Osteoblast (primary cell): Measurements from ENCODE around the gene EXOC3. TPM values are rescaled to one million over a fixed set of nuclear protein-coding genes. Genes with fewer than 3 reads are reported as not detected.

Experiments used
- DNase-seq: peaks from one replicate; pipeline ENCODE4 v3.0.0; 2011; ENCODE audit warnings: low spot score, mixed read lengths; ENCODE audit not compliant: insufficient read length; ENCODE audit errors: missing footprints
- H2AFZ ChIP-seq: 2 replicates; pipeline ENCODE4 v1.6.0; 2011; ENCODE audit warnings: mild to moderate bottlenecking, low read length
- H3K27ac ChIP-seq: 2 replicates; pipeline ENCODE4 v1.5.1; 2011; ENCODE audit warnings: mild to moderate bottlenecking, low read depth, low read length, moderate library complexity
- H3K27me3 ChIP-seq: 2 replicates; pipeline ENCODE4 v1.6.0; 2012; ENCODE audit warnings: mild to moderate bottlenecking, control low read depth, inconsistent platforms, low read length, moderate library complexity; ENCODE audit not compliant: insufficient read depth
- H3K36me3 ChIP-seq: 2 replicates; pipeline ENCODE4 v1.5.1; 2011; ENCODE audit warnings: mild to moderate bottlenecking, low read length, control low read depth, moderate library complexity; ENCODE audit not compliant: insufficient read depth
- H3K4me1 ChIP-seq: 2 replicates; pipeline ENCODE4 v1.5.1; 2011; ENCODE audit warnings: mild to moderate bottlenecking, low read length, control low read depth, moderate library complexity; ENCODE audit not compliant: insufficient read depth
- H3K4me2 ChIP-seq: 2 replicates; pipeline ENCODE4 v1.6.0; 2011; ENCODE audit warnings: mild to moderate bottlenecking, low read length; ENCODE audit not compliant: insufficient read depth
- H3K4me3 ChIP-seq: fragments of 200-600 bp; sonication (generic); 3 replicates; pipeline ENCODE4 v1.5.1; 2012; ENCODE audit warnings: mild to moderate bottlenecking, low read length, inconsistent platforms; ENCODE audit not compliant: insufficient read depth
- H3K79me2 ChIP-seq: 2 replicates; pipeline ENCODE4 v1.6.0; 2012; ENCODE audit warnings: mild to moderate bottlenecking, low read length, control low read depth, inconsistent platforms; ENCODE audit not compliant: insufficient read depth
- H3K9me3 ChIP-seq: 2 replicates; pipeline ENCODE4 v1.5.1; 2011; ENCODE audit warnings: low read depth, low read length, control low read depth
- H4K20me1 ChIP-seq: 2 replicates; pipeline ENCODE4 v1.6.0; 2012; ENCODE audit warnings: mild to moderate bottlenecking, low read length, control low read depth; ENCODE audit not compliant: insufficient read depth
- total RNA-seq: library from RNA; depleted of rRNA; stranded (reverse); fragments of >200 nt; gene quantifications from 2 replicates; pipeline ENCODE4 v1.2.3, GENCODE V29; 2012
- TF ChIP-seq, protein P1 (sequence below): IDR thresholded peaks from 2 replicates; pipeline ENCODE4 v1.5.1; 2011; ENCODE audit warnings: mild to moderate bottlenecking, low read depth, low read length, moderate library complexity; ENCODE audit errors: extremely low read depth

Gene EXOC3
- total RNA-seq, 1 donor: 49.2 TPM

DNA sequence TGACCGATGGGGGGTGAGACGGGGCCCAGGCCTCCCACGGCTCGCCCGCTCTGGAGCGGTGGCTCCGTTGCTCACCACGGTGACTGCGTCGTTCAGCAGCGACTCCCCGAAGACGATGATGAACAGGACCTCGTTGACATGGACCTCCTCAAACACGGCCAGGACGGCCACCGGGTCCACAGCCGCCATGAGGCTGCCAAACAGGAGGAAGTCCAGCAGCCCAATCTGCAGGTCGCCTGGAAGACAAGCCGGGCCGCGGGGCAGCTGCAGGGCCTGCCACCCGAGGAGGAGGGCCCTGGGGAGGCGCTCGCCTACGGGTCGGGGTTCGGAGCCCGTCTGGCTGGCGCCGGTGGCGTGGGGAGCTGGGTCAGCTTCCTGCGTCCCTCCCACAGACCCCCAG is 45.3 kb downstream of the EXOC3 start:
- Histone ChIP-seq H3K27me3 (peaks cover 3% of the 10 kb centered on the region), H3K4me2 (no peak overlapping the region), H3K9me3 (no peaks in the 10 kb centered on the region), H3K4me3 (no peak overlapping the region), H3K79me2 (no peaks in the 10 kb centered on the region), H4K20me1 (no peaks in the 10 kb centered on the region), H3K27ac (no peak overlapping the region), H3K4me1 (no peaks in the 10 kb centered on the region), H3K36me3 (no peaks in the 10 kb centered on the region), H2AFZ (no peak overlapping the region)
- DNase-seq: no peak
- TF ChIP-seq, protein P1, sequence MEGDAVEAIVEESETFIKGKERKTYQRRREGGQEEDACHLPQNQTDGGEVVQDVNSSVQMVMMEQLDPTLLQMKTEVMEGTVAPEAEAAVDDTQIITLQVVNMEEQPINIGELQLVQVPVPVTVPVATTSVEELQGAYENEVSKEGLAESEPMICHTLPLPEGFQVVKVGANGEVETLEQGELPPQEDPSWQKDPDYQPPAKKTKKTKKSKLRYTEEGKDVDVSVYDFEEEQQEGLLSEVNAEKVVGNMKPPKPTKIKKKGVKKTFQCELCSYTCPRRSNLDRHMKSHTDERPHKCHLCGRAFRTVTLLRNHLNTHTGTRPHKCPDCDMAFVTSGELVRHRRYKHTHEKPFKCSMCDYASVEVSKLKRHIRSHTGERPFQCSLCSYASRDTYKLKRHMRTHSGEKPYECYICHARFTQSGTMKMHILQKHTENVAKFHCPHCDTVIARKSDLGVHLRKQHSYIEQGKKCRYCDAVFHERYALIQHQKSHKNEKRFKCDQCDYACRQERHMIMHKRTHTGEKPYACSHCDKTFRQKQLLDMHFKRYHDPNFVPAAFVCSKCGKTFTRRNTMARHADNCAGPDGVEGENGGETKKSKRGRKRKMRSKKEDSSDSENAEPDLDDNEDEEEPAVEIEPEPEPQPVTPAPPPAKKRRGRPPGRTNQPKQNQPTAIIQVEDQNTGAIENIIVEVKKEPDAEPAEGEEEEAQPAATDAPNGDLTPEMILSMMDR: no peak

DNA sequence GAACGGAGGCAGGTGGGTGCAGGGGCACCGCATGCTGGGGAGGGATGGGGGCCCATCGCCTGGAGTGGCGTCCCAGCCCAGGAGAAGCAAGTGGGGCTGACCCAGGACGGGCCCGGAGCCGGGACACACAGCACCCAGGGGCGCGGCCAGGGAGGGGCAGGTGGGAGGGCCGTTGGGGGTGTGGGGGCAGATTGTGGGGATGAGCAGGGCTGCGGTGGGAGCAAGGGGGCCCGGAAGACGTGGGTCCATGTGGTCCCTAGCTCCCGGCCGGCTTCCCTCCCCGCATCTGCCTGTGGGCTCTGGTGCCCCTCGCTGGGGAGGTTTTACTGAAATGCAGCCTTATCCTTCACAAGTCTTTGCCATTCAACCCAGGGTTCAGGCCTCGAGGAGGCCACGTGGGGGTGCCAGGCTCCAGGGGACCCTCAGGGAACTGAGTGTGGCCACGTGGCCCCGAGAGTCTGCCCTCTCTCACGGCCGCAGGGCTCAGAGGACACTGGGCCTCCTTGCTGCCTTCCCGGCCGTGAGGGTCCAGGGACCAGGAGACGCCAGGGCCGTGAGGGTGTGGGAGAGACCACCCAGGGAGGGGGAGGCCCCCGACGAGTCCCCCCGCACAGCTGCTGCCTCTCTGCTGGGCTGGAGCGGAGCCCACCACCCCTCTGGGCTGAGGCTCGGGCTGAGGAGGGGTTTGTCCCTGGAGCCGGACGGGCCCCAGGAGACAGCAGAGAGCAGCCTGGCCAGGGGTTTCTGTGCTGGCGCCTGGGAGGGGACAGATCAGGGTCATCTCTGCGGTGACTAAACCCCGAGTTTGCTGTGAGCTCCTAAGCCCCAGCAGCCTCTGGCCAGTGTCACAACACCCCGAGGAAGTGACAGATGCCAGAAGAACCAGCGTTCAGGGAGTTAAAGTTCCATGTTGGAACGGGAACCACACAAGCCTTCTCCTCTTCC is 46.0 kb downstream of the EXOC3 start:
- no peaks in the 10 kb centered on the region for H3K36me3 ChIP-seq
- H4K20me1 ChIP-seq: no peaks in the 10 kb centered on the region
- no peaks in the 10 kb centered on the region for H3K4me1 ChIP-seq
- no peaks in the 10 kb centered on the region for H3K79me2 ChIP-seq
- H3K4me2 ChIP-seq: no peak overlapping the region
- no peak overlapping the region for H3K27ac ChIP-seq
- peak; percentile 85 for DNase-seq
- no peaks in the 10 kb centered on the region for H3K9me3 ChIP-seq
- no peak overlapping the region for H3K4me3 ChIP-seq
- no peak overlapping the region for H2AFZ ChIP-seq
- H3K27me3 ChIP-seq: peaks cover 6% of the 10 kb centered on the region
- TF ChIP-seq, protein P1: no peak

- Histone ChIP-seq H3K27me3 (peaks cover 6% of the 10 kb centered on the region), H3K27ac (no peak overlapping the region), H3K4me1 (no peaks in the 10 kb centered on the region), H3K9me3 (no peaks in the 10 kb centered on the region), H4K20me1 (no peaks in the 10 kb centered on the region), H3K36me3 (no peaks in the 10 kb centered on the region), H3K4me2 (no peak overlapping the region), H2AFZ (no peak overlapping the region), H3K79me2 (no peaks in the 10 kb centered on the region), H3K4me3 (no peak overlapping the region)
- no peak for DNase-seq
- TF ChIP-seq, protein P1: no peak
These were observed 46.7 kb downstream of the EXOC3 start for GRCh38 chr5:489689-490080.
